ENCODE results near the gene PNKP. TPM values are rescaled to one million over a fixed set of nuclear protein-coding genes. Genes with fewer than 3 reads are reported as not detected.

PNKP gene
- total and polyA plus RNA-seq, 4 donors: 23.7 to 93.0 (median 70.8) TPM

DNA sequence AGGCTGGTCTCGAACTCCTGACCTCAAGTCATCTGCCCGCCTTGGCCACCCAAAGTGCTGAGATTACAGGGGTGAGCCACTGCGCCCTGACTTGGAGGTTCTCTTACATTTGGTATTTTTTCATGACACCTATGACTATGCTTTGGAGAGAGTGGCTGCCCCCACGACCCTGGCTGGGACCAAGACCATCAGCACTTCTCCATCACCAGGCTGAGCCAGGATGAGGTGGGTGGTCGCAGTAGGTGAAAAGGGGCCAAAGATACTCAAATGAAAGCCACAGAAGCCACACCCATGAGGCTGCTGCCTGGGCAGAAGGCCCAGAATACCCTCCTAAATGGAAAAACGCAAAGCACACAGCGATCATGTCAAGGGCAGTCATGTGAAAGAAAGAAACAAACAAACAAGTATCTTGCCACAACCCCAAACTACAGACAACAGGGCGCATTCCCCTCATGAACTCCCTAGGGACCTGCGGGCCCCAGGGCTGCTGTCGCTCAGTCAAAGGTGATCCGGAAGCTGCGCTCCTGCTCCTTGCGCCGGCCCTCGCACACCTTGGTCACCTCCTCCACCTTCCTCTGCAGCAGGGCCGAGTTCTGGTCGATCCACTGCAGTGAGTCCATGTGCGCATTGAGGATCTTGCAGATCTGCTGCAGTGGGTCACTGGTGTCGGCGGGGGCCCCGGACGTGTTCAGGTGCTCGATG is 40.5 kb upstream of the PNKP start:
- no peak for ATAC-seq (ENCODE audit: low FRiP score)
- 91 to 94% methylated on average over 23 of the region's 23 CpGs for WGBS, 2 donors
- intact Hi-C loops (cut with DNase I): no loop called here
- DNase-seq: no peak
- no peak overlapping the region for H3K27ac ChIP-seq (ENCODE audit: low read depth in 1 of 2, low read length in 2 of 2)
- H3K9me3 ChIP-seq (ENCODE audit: control insufficient read depth, low read length): no peaks in the 10 kb centered on the region
- no peak overlapping the region for H3K4me3 ChIP-seq (ENCODE audit: low read length in 2 of 2)
- H3K4me1 ChIP-seq (ENCODE audit: control insufficient read depth in 1 of 2, insufficient read depth in 2 of 2, low read length in 2 of 2): peaks cover 2 to 4% of the 10 kb centered on the region in 2 donors
- peaks cover 0 to 1% of the 10 kb centered on the region in 2 donors for H3K36me3 ChIP-seq (ENCODE audit: control insufficient read depth in 1 of 2, insufficient read depth in 2 of 2, low read length in 1 of 2)
- H3K27me3 ChIP-seq (ENCODE audit: control insufficient read depth in 1 of 2, insufficient read depth in 2 of 2, low read length in 1 of 2): no peaks in the 10 kb centered on the region

DNA sequence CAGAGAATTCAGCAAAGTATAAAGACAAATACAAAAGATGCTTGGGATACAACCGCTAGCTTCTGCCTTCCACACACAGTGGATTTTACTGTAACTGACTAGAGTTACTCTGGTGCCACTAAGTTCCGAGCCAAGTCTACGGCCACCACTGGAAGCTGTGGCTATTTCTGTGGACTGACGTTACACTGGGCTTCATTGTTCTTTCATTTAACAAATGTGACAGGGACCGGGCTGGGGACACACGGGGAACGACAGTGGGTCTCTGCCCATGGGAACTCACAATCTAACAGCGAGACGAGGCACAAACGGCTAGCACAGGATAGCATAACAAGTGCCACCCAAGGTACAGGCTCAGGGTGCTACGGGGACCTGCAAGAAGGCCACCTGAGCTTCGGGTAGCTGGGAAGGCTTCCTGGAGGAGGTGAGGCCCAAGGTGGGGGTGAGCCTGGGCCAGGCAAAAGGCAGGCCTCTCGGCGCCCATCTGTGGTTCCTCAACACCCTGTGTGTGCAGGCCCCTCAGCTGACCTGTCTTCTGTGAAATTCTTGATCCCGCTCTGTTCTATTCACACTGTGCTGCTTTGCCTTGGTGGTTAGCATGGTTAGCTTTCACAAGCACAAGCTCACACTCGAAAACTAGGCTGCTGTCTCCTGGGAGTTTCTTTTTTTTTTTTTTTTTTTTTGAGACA is 39.6 kb upstream of the PNKP start:
- H3K27ac ChIP-seq (ENCODE audit: low read depth in 1 of 2, low read length in 2 of 2): no peak overlapping the region
- no peak for DNase-seq
- peaks cover 0 to 1% of the 10 kb centered on the region in 2 donors for H3K36me3 ChIP-seq (ENCODE audit: control insufficient read depth in 1 of 2, insufficient read depth in 2 of 2, low read length in 1 of 2)
- no peak overlapping the region for H3K4me3 ChIP-seq (ENCODE audit: low read length in 2 of 2)
- H3K9me3 ChIP-seq (ENCODE audit: control insufficient read depth, low read length): no peaks in the 10 kb centered on the region
- WGBS, 2 donors: 87 to 90% methylated on average over 16 of the region's 16 CpGs
- H3K4me1 ChIP-seq (ENCODE audit: control insufficient read depth in 1 of 2, insufficient read depth in 2 of 2, low read length in 2 of 2): peaks cover 2 to 4% of the 10 kb centered on the region in 2 donors
- no peaks in the 10 kb centered on the region for H3K27me3 ChIP-seq (ENCODE audit: control insufficient read depth in 1 of 2, insufficient read depth in 2 of 2, low read length in 1 of 2)
- intact Hi-C loops (cut with DNase I): no loop called here
- ATAC-seq (ENCODE audit: low FRiP score): no peak

DNA sequence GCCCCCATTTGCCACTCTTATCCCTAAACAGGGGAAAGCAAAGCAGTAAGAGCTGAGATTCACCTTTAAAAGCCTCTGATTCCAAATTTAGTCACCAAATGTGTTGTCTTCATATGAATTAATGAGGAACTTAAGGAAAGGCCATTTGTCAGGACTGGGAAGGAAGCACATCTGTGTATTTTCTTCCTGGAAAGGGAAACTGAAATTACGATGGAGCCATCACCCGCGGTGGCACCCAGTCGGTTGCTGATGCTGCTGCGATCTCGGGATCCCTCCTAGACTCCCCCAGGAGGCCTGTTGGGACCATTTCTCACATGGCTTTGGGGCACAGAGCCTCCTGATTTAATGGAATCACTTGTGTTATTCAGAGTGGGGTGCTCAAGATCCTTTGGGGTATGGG is 36.8 kb upstream of the PNKP start:
- Histone ChIP-seq H3K27me3 (ENCODE audit: control insufficient read depth in 1 of 2, insufficient read depth in 2 of 2, low read length in 1 of 2) (no peaks in the 10 kb centered on the region), H3K36me3 (ENCODE audit: control insufficient read depth in 1 of 2, insufficient read depth in 2 of 2, low read length in 1 of 2) (peaks cover 0 to 1% of the 10 kb centered on the region in 2 donors), H3K27ac (ENCODE audit: low read depth in 1 of 2, low read length in 2 of 2) (no peak overlapping the region), H3K4me3 (ENCODE audit: low read length in 2 of 2) (no peak overlapping the region), H3K9me3 (ENCODE audit: control insufficient read depth, low read length) (no peaks in the 10 kb centered on the region), H3K4me1 (ENCODE audit: control insufficient read depth in 1 of 2, insufficient read depth in 2 of 2, low read length in 2 of 2) (no peaks in the 10 kb centered on the region)
- WGBS, 2 donors: 68 to 72% methylated on average over 6 of the region's 6 CpGs
- intact Hi-C loops (cut with DNase I): no loop called here
- peak in 1 of 2 donors; percentile 49 for DNase-seq
- no peak for ATAC-seq (ENCODE audit: low FRiP score)

DNA sequence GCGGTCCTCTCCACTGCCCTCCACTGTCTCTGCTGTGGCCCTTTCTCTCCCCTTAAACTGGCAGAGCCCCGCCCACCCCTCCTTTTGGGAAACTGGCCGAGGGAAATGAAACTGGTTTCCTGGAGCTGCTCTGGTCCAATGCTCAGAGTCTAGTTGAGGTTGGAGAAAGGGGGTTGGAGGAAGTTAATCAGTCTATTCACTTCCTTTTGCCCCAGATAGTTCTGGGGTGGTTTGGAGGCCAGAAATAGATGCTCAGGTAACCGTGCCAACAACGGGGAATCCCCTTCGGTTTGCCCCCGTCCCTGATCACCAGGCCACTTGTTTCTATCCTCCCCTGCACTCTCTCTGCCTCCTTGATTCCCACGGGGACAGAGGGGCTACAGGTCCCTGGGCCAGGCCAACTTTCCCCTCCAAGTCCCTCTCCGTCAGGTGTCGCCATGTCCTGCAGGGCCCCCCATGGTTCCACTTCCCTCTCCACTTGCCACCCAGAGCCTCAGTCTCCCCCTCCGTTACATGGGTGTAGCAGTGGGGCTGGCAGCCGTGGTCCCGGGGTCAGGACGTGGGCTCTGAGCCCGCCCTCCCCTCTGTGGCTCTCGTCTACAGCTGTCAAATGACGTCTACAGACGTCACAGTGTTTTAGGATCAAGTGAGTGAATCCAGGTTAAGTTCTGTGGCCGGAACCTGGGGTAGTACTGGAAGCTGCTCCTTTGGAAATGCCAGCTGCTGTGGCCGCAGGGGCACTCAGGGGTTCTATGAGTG is 29.7 kb upstream of the PNKP start, which contains the start of gene IL4I1:
TSS of gene IL4I1 (minus strand) at position 25 of the 759 bp plus-strand sequence. CDS start 727 bp downstream, outside the sequence.
- no peaks in the 10 kb centered on the region for H3K9me3 ChIP-seq (ENCODE audit: control insufficient read depth, low read length)
- ATAC-seq (ENCODE audit: low FRiP score): peak; percentile 34
- H3K4me3 ChIP-seq (ENCODE audit: low read length in 2 of 2): no peak within 1 kb of the TSS
- no peaks in the 10 kb centered on the region for H3K36me3 ChIP-seq (ENCODE audit: control insufficient read depth in 1 of 2, insufficient read depth in 2 of 2, low read length in 1 of 2)
- H3K27ac ChIP-seq (ENCODE audit: low read depth in 1 of 2, low read length in 2 of 2): no peak within 1 kb of the TSS
- intact Hi-C loops (cut with DNase I): no loop called here
- DNase-seq: peak in 1 of 2 donors; percentile 78
- no peaks in the 10 kb centered on the region for H3K4me1 ChIP-seq (ENCODE audit: control insufficient read depth in 1 of 2, insufficient read depth in 2 of 2, low read length in 2 of 2)
- H3K27me3 ChIP-seq (ENCODE audit: control insufficient read depth in 1 of 2, insufficient read depth in 2 of 2, low read length in 1 of 2): no peaks in the 10 kb centered on the region
- WGBS, 2 donors: 46 to 48% methylated on average over 20 of the region's 20 CpGs

DNA sequence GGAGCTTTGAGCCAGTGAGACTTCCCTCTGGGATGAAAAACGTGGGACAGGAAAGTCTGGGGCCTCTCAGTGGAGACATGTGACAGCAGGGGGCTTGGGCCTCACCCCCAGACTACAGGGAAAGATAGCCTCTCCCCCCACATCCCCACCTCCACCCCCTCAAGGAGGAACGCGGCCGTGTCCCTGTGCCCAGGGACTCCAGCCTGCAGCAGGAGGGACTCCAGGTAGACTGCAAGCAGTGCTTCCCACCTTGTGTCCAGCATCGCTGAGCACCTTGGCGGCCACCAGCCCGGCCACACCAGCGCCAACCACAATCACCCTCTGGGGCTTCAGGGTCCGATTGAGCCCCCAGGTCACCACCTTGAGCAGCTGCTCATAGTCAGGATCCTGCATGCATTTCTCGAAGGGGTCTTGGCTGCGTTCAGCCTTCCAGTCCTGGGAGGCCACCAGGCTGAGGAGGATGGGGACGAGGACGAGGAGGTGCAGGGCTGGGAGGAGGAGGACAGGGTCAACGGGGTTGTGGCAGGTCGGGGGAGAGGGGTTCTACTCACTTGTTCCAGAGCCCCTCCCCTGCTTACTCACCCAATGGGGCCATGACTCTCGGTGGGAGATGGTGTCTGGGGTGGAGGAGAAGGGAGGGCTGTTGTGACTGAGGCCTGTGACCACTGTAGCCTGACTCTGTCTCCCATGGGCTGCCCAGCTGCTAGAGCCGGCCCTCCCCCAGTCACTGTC is 28.4 kb upstream of the PNKP start:
- intact Hi-C loops (cut with DNase I): no loop called here
- H3K27ac ChIP-seq (ENCODE audit: low read depth in 1 of 2, low read length in 2 of 2): no peak overlapping the region
- 76 to 77% methylated on average over 16 to 17 of the region's 17 CpGs for WGBS, 2 donors
- no peaks in the 10 kb centered on the region for H3K36me3 ChIP-seq (ENCODE audit: control insufficient read depth in 1 of 2, insufficient read depth in 2 of 2, low read length in 1 of 2)
- no peaks in the 10 kb centered on the region for H3K27me3 ChIP-seq (ENCODE audit: control insufficient read depth in 1 of 2, insufficient read depth in 2 of 2, low read length in 1 of 2)
- no peak for DNase-seq
- no peak overlapping the region for H3K4me3 ChIP-seq (ENCODE audit: low read length in 2 of 2)
- H3K9me3 ChIP-seq (ENCODE audit: control insufficient read depth, low read length): no peaks in the 10 kb centered on the region
- no peaks in the 10 kb centered on the region for H3K4me1 ChIP-seq (ENCODE audit: control insufficient read depth in 1 of 2, insufficient read depth in 2 of 2, low read length in 2 of 2)
- ATAC-seq (ENCODE audit: low FRiP score): no peak

DNA sequence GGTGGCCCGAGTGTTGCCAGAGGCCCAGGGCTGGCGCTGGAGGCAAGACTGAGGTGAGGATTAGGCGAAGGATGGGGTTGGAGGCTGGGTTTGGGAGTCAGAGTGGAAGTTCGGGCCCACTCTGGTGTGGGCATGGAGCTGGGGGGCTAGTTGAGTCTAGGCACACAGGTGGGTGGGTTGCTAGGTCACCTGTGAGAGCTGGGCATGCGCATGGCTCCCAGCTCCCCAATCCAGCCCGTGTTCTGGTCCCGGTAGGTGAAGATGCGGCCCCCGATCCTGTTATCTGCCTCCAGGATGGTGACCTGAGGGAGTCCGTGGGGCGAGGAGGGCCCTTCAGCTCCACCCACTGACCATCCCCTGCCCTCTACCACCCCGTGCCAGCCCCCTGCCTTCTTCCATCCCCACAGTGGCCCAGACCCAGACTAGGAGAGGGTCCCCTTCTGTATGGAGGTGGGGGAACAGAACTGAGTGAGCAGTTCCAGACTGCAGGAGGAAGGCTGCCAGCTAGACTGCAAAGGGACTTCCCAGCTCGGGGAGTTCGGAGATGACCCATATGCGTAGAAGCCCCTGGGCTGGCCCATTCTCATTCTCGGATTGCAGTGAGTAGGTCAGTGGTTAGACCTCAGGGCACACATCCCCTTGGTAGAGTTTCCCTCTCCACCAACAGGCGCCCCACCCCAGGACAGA is 27.6 kb upstream of the PNKP start:
- Histone ChIP-seq H3K4me3 (ENCODE audit: low read length in 2 of 2) (no peak overlapping the region), H3K9me3 (ENCODE audit: control insufficient read depth, low read length) (no peaks in the 10 kb centered on the region), H3K27me3 (ENCODE audit: control insufficient read depth in 1 of 2, insufficient read depth in 2 of 2, low read length in 1 of 2) (no peaks in the 10 kb centered on the region), H3K36me3 (ENCODE audit: control insufficient read depth in 1 of 2, insufficient read depth in 2 of 2, low read length in 1 of 2) (no peaks in the 10 kb centered on the region), H3K4me1 (ENCODE audit: control insufficient read depth in 1 of 2, insufficient read depth in 2 of 2, low read length in 2 of 2) (no peaks in the 10 kb centered on the region), H3K27ac (ENCODE audit: low read depth in 1 of 2, low read length in 2 of 2) (no peak overlapping the region)
- ATAC-seq (ENCODE audit: low FRiP score) (no peak), DNase-seq (no peak)
- 84 to 89% methylated on average over 17 of the region's 17 CpGs for WGBS, 2 donors
- intact Hi-C loops (cut with DNase I): no loop called here

DNA sequence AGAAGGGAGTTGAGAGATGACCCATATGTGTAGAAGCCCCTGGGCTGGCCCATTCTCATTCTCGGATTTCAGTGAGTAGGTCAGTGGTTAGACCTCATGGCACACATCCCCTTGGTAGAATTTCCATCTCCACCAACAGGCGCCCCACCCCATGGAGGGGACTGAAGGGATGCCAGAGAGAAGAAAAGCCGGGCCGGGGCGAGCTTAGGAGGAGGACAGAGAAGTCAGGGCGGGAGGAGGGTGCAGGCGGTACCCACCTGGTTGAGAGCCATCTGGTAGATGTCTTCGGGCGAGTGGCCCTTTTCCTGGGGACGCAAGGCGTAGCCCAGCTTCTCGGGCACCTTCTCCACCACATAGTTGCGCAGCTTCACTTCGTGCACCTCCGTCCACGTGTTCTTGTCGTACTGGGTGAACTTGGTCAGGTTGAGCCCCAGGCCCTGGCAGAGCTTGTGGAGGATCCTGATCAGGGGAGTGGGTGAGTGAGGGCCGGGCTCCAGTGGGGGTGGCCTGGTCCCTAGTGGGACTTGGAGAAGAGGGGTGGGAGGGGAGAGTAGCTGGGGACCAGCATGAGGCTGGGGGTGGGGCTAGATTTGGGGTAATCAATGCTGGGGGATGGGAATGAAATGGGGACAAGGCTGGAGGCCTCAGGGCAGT is 26.8 kb upstream of the PNKP start:
- ATAC-seq (ENCODE audit: low FRiP score): no peak
- no peaks in the 10 kb centered on the region for H3K4me1 ChIP-seq (ENCODE audit: control insufficient read depth in 1 of 2, insufficient read depth in 2 of 2, low read length in 2 of 2)
- DNase-seq: no peak

More for the DNA sequence above, 26.8 kb upstream of the PNKP start:
- H3K27me3 ChIP-seq (ENCODE audit: control insufficient read depth in 1 of 2, insufficient read depth in 2 of 2, low read length in 1 of 2): no peaks in the 10 kb centered on the region
- H3K27ac ChIP-seq (ENCODE audit: low read depth in 1 of 2, low read length in 2 of 2): no peak overlapping the region
- no peak overlapping the region for H3K4me3 ChIP-seq (ENCODE audit: low read length in 2 of 2)
- no peaks in the 10 kb centered on the region for H3K9me3 ChIP-seq (ENCODE audit: control insufficient read depth, low read length)
- intact Hi-C loops (cut with DNase I): no loop called here
- WGBS, 2 donors: 94 to 95% methylated on average over 18 of the region's 18 CpGs
- no peaks in the 10 kb centered on the region for H3K36me3 ChIP-seq (ENCODE audit: control insufficient read depth in 1 of 2, insufficient read depth in 2 of 2, low read length in 1 of 2)

Measured in aorta (tissue), 5 donors.